Heart left ventricle (tissue), 16 donors: ENCODE data around the gene GNB4. TPM values are rescaled to one million over a fixed set of nuclear protein-coding genes. Genes with fewer than 3 reads are reported as not detected.
A peak's percentile ranks its signal among the peaks of the same experiment; 100 is the strongest.

Experiments
- ATAC-seq, 4 donors: fragments of 200-7000 bp; cut with Tn5 transposase; one replicate each; pipeline ENCODE4 v1.9.1; 2020 to 2022; ENCODE audit warnings: moderate library complexity in 4 of 4, mild to moderate bottlenecking in 3 of 4, moderate number of reproducible peaks in 1 of 4
- DNase-seq, 5 donors: peaks; one replicate each; pipeline ENCODE4 v3.0.0-alpha.2; 2020
- H3K27ac ChIP-seq, 12 donors: fragments of 200-600 bp; sonication (generic) in 4 of 12; one replicate each; pipeline versions ENCODE4 v1.5.0 to v1.8.0; 2016 to 2022; ENCODE audit warnings: mild to moderate bottlenecking in 2 of 12
- H3K27me3 ChIP-seq, 9 donors: fragments of 200-600 bp; sonication (generic) in 2 of 9; one replicate each; pipeline versions ENCODE4 v1.5.1 to v1.8.0; 2016 to 2022; ENCODE audit warnings: mild to moderate bottlenecking in 3 of 9
- H3K36me3 ChIP-seq, 9 donors: fragments of 200-600 bp; sonication (generic) in 2 of 9; one replicate each; pipeline versions ENCODE4 v1.5.0 to v1.8.0; 2018 to 2022; ENCODE audit warnings: mild to moderate bottlenecking in 2 of 9
- H3K4me1 ChIP-seq, 12 donors: fragments of 200-600 bp; sonication (generic) in 4 of 12; one replicate each; pipeline versions ENCODE4 v1.5.0 to v1.8.0; 2016 to 2022; ENCODE audit warnings: mild to moderate bottlenecking in 3 of 12
- H3K4me3 ChIP-seq, 12 donors: fragments of 200-600 bp; sonication (generic) in 4 of 12; one replicate each; pipeline versions ENCODE4 v1.5.0 to v1.8.0; 2017 to 2022; ENCODE audit warnings: mild to moderate bottlenecking in 9 of 12, moderate library complexity in 4 of 12
- H3K9me3 ChIP-seq, 12 donors: fragments of 200-600 bp; sonication (generic) in 4 of 12; one replicate each; pipeline versions ENCODE4 v1.5.0 to v1.8.0; 2016 to 2022; ENCODE audit warnings: mild to moderate bottlenecking in 1 of 12
- CTCF ChIP-seq, 12 donors: fragments of 200-600 bp; sonication (generic) in 4 of 12; IDR thresholded peaks; one replicate each; pipeline versions ENCODE4 v1.5.0 to v1.8.0; 2018 to 2022; ENCODE audit warnings: antibody characterized with exemption in 12 of 12, mild to moderate bottlenecking in 5 of 12
- POLR2A ChIP-seq, 2 donors: fragments of 450-650 bp; IDR thresholded peaks; one replicate each; pipeline ENCODE4 v1.6.1; 2017; ENCODE audit warnings: antibody characterized with exemption in 2 of 2, mild to moderate bottlenecking in 2 of 2, moderate library complexity in 2 of 2
- WGBS, 4 donors: extraction: QIAGEN DNeasy Blood & Tissue Kit in 2 of 4; methylation state at CpG; one replicate each; pipeline versions ENCODE4 v1.1.5 to v1.1.7; 2013 to 2018; 5-methylcytosine and 5-hydroxymethylcytosine counted together
- intact Hi-C, 10 donors: fragments of 100-400 bp; cut with DNase I; formaldehyde crosslinking; loops; one replicate each; pipeline versions ENCODE4 v1.11.1 to v1.14.2; 2022
- polyA plus RNA-seq, 2 donors: library from polyadenylated mRNA; stranded (reverse); fragments of 200-250 nt; gene quantifications; one replicate each; pipeline ENCODE4 v1.2.3, GENCODE V29; 2013
- total RNA-seq, 9 donors: library from RNA; depleted of rRNA in 2 of 9; stranded (reverse); fragments of >200 nt in 2 of 9; fragmentation: NEBNext Ultra II Directional in 3 of 9; extraction: Animal tissue kit (Norgen Biotek cat#: 25700) in 3 of 9; gene quantifications; one replicate each; pipeline versions ENCODE4 v1.1.0 to v1.2.4, GENCODE V29; 2016 to 2023
- donor health status: ischemic (EF 13 %, LVEDD 7.1; RV severe dilation, severe dysfunction).
- donor health status: healthy with polysubstance abuse.
- donor health status: DM: no; HTN: yes; CAD: no.
- donor health status: DM: no; HTN: no; CAD: no.
- donor health status: ischemic (EF 25% LVEDD 6.9; RV normal size, moderate dysfunction).
- donor health status: ischemic (EF 25% LVEDD 5.7; RV mildly dilated, moderate dysfunction).
- donor health status: healthy.
- donor health status: DM: yes; HTN: yes; CAD: no.
- donor health status: ischemic (EF 35%, LVEDD 5.7; RV mildly dilated, moderate dysfunction).
- donor health status: nonischemic (EF 11% LVEDD 7.7; RV severe dilation, severe dysfunction).
- donor health status: DM: yes; HTN: yes; CAD: no.
- donor health status: PGD.
- donor health status: ischemic (EF 29% LVEDD 5.4; RV normal size, mild dysfunction).
- donor health status: nonischemic (EF 23%, LVEDD 6.1; RV moderate dilation, normal function).

Gene GNB4
- total and polyA plus RNA-seq, 11 donors: 6.1 to 75.1 (median 12.5) TPM

GRCh38 chr3:179432451-179432850, 18.8 kb downstream of the GNB4 start:
- H3K4me1 ChIP-seq: peaks cover 0 to 78% (median 29%) of the 10 kb centered on the region in 12 donors
- 87 to 95% (median 89%) methylated on average over 1 of the region's 1 CpG for WGBS, 4 donors
- H3K9me3 ChIP-seq: no peaks in the 10 kb centered on the region

GRCh38 chr3:179432021-179432420, 19.2 kb downstream of the GNB4 start:
- Histone ChIP-seq H3K9me3 (no peaks in the 10 kb centered on the region), H3K36me3 (peaks cover 0 to 13% (median 0%) of the 10 kb centered on the region in 9 donors), H3K27ac (peak overlapping the region in 2 of 12 donors; percentile 21 to 78), H3K4me3 (no peak overlapping the region), H3K4me1 (peaks cover 0 to 77% (median 29%) of the 10 kb centered on the region in 12 donors), H3K27me3 (no peaks in the 10 kb centered on the region)
- ATAC-seq: peak in 3 of 4 donors; percentile 28 to 61 (median 58)
- intact Hi-C loops: no loop called here
- TF ChIP-seq CTCF (IDR thresholded peaks at IDR 0.05): no peak
- TF ChIP-seq POLR2A (IDR thresholded peaks at IDR 0.05): no peak
- WGBS, 4 donors: 69 to 82% (median 78%) methylated on average over 3 of the region's 3 CpGs
- DNase-seq: no peak

More at GRCh38 chr3:179432451-179432850, 18.8 kb downstream of the GNB4 start:
- Histone ChIP-seq H3K27me3 (no peaks in the 10 kb centered on the region), H3K27ac (peak overlapping the region in 2 of 12 donors; percentile 21 to 78), H3K4me3 (no peak overlapping the region), H3K36me3 (peaks cover 0 to 13% (median 0%) of the 10 kb centered on the region in 9 donors)
- intact Hi-C loops: no loop called here
- DNase-seq (no peak), ATAC-seq (no peak)
- TF ChIP-seq CTCF (IDR thresholded peaks at IDR 0.05) (no peak), POLR2A (IDR thresholded peaks at IDR 0.05) (no peak)

- H3K9me3 ChIP-seq: no peaks in the 10 kb centered on the region
- no peak overlapping the region for H3K27ac ChIP-seq
- 94 to 100% (median 97%) methylated on average over 2 of the region's 2 CpGs for WGBS, 4 donors
- TF ChIP-seq CTCF (IDR thresholded peaks at IDR 0.05) (no peak), POLR2A (IDR thresholded peaks at IDR 0.05) (no peak)
- DNase-seq: no peak
- no peak for ATAC-seq
- H3K4me1 ChIP-seq: peaks cover 0 to 66% (median 27%) of the 10 kb centered on the region in 12 donors
- H3K36me3 ChIP-seq: peaks cover 0 to 11% (median 6%) of the 10 kb centered on the region in 9 donors
- intact Hi-C loops: no loop called here
- H3K4me3 ChIP-seq: no peak overlapping the region
- no peaks in the 10 kb centered on the region for H3K27me3 ChIP-seq
Measured at GRCh38 chr3:179430277-179430870, 20.9 kb downstream of the GNB4 start.

- DNase-seq (no peak), ATAC-seq (no peak)
- TF ChIP-seq POLR2A (IDR thresholded peaks at IDR 0.05): no peak
- no peak for TF ChIP-seq CTCF (IDR thresholded peaks at IDR 0.05)
- Histone ChIP-seq H3K27me3 (no peaks in the 10 kb centered on the region), H3K4me3 (no peak overlapping the region), H3K27ac (no peak overlapping the region), H3K36me3 (peaks cover 0 to 25% (median 20%) of the 10 kb centered on the region in 9 donors), H3K4me1 (peaks cover 0 to 58% (median 27%) of the 10 kb centered on the region in 12 donors), H3K9me3 (no peaks in the 10 kb centered on the region)
- 88 to 89% (median 88%) methylated on average over 8 of the region's 8 CpGs for WGBS, 4 donors
- intact Hi-C loops: no loop called here
Measured at GRCh38 chr3:179428876-179429548, 22.3 kb downstream of the GNB4 start.
